ENCODE results near the gene SMC3. TPM values are rescaled to one million over a fixed set of nuclear protein-coding genes. Genes with fewer than 3 reads are reported as not detected.
A peak's percentile ranks its signal among the peaks of the same experiment; 100 is the strongest.
"Not testable (repeated sequence)": the region's sequence is repeated elsewhere in the genome, so short reads cannot be mapped to it uniquely, and the experiment has no call there.

Gene SMC3
- total RNA-seq, 1 donor from 2014 or later: 19.5 TPM

GRCh38 chr10:110597476-110597875, 30.0 kb downstream of the SMC3 start:
- peaks cover 2% of the 10 kb centered on the region for H3K36me3 ChIP-seq (ENCODE audit: control insufficient read depth, insufficient read depth, low read length)

GRCh38 chr10:110600487-110601101, 33.1 kb downstream of the SMC3 start:
- peak; percentile 53 for TF ChIP-seq CTCF (IDR thresholded peaks at IDR 0.05; ENCODE audit: insufficient read depth, low read length, severe bottlenecking)
- Histone ChIP-seq H3K36me3 (ENCODE audit: control insufficient read depth, insufficient read depth, low read length) (peaks cover 1% of the 10 kb centered on the region), H3K4me3 (ENCODE audit: low read depth, low read length) (no peak overlapping the region), H3K27me3 (ENCODE audit: control insufficient read depth, insufficient read depth, low read length) (no peaks in the 10 kb centered on the region)
- peak; percentile 76 for DNase-seq (ENCODE audit: low read depth)
- FAIRE-seq: no peak

More at GRCh38 chr10:110597476-110597875, 30.0 kb downstream of the SMC3 start:
- FAIRE-seq (no peak), DNase-seq (ENCODE audit: low read depth) (no peak)
- H3K4me3 ChIP-seq (ENCODE audit: low read depth, low read length): no peak overlapping the region
- no peak for TF ChIP-seq CTCF (IDR thresholded peaks at IDR 0.05; ENCODE audit: insufficient read depth, low read length, severe bottlenecking)
- H3K27me3 ChIP-seq (ENCODE audit: control insufficient read depth, insufficient read depth, low read length): no peaks in the 10 kb centered on the region

- Histone ChIP-seq H3K27me3 (ENCODE audit: control insufficient read depth, insufficient read depth, low read length) (no peaks in the 10 kb centered on the region), H3K4me3 (ENCODE audit: low read depth, low read length) (no peak overlapping the region), H3K36me3 (ENCODE audit: control insufficient read depth, insufficient read depth, low read length) (no peaks in the 10 kb centered on the region)
- no peak for DNase-seq (ENCODE audit: low read depth)
- TF ChIP-seq CTCF (IDR thresholded peaks at IDR 0.05; ENCODE audit: insufficient read depth, low read length, severe bottlenecking): no peak
- no peak for FAIRE-seq
These were observed 34.1 kb downstream of the SMC3 start for GRCh38 chr10:110601581-110601980.

- no peak overlapping the region for H3K4me3 ChIP-seq (ENCODE audit: low read depth, low read length)
- DNase-seq (ENCODE audit: low read depth): no peak
- no peaks in the 10 kb centered on the region for H3K36me3 ChIP-seq (ENCODE audit: control insufficient read depth, insufficient read depth, low read length)
- peaks cover 14% of the 10 kb centered on the region for H3K27me3 ChIP-seq (ENCODE audit: control insufficient read depth, insufficient read depth, low read length)
- no peak for TF ChIP-seq CTCF (IDR thresholded peaks at IDR 0.05; ENCODE audit: insufficient read depth, low read length, severe bottlenecking)
- no peak for FAIRE-seq
These were observed 40.6 kb downstream of the SMC3 start for GRCh38 chr10:110608087-110608486.

- Histone ChIP-seq H3K36me3 (ENCODE audit: control insufficient read depth, insufficient read depth, low read length) (no peaks in the 10 kb centered on the region), H3K27me3 (ENCODE audit: control insufficient read depth, insufficient read depth, low read length) (peaks cover 14% of the 10 kb centered on the region), H3K4me3 (ENCODE audit: low read depth, low read length) (no peak overlapping the region)
- no peak for FAIRE-seq
- DNase-seq (ENCODE audit: low read depth): peak; percentile 15
- no peak for TF ChIP-seq CTCF (IDR thresholded peaks at IDR 0.05; ENCODE audit: insufficient read depth, low read length, severe bottlenecking)
These were observed 42.1 kb downstream of the SMC3 start for GRCh38 chr10:110609605-110610004.

- H3K36me3 ChIP-seq (ENCODE audit: control insufficient read depth, insufficient read depth, low read length): no peaks in the 10 kb centered on the region
- H3K4me3 ChIP-seq (ENCODE audit: low read depth, low read length): no peak overlapping the region
- TF ChIP-seq CTCF (IDR thresholded peaks at IDR 0.05; ENCODE audit: insufficient read depth, low read length, severe bottlenecking): peak; percentile 87
- H3K27me3 ChIP-seq (ENCODE audit: control insufficient read depth, insufficient read depth, low read length): peaks cover 14% of the 10 kb centered on the region
- FAIRE-seq: no peak
- peak; percentile 63 for DNase-seq (ENCODE audit: low read depth)
These were observed 42.8 kb downstream of the SMC3 start for GRCh38 chr10:110610308-110610774.

- not testable (repeated sequence) for FAIRE-seq; DNase-seq (ENCODE audit: low read depth)
- peaks cover 14% of the 10 kb centered on the region for H3K27me3 ChIP-seq (ENCODE audit: control insufficient read depth, insufficient read depth, low read length)
These were observed 43.3 kb downstream of the SMC3 start for GRCh38 chr10:110610781-110611180.

More at GRCh38 chr10:110610781-110611180, 43.3 kb downstream of the SMC3 start:
- H3K4me3 ChIP-seq (ENCODE audit: low read depth, low read length); H3K36me3 ChIP-seq (ENCODE audit: control insufficient read depth, insufficient read depth, low read length): not testable (repeated sequence)
